Common myeloid progenitor, CD34-positive (primary cell): ENCODE data around the gene NEDD4L.

ENCODE experiments used
- CTCF ChIA-PET: fragments of 350-600 bp; sonication (Branson Sonifier 250); formaldehyde crosslinking; loops from one replicate; lab custom pipeline; 2021; ENCODE audit warnings: antibody characterized with exemption; lab: Charles Lee
- POLR2A ChIA-PET: fragments of 350-600 bp; sonication (Branson Sonifier 250); formaldehyde crosslinking; loops from one replicate; lab custom pipeline; 2021; ENCODE audit warnings: antibody characterized with exemption; lab: Charles Lee
- DNase-seq, 3 donors: peaks; one replicate each; pipeline versions ENCODE4 v3.0.0 to v3.0.0-alpha.2; 2013
- H3K27ac ChIP-seq, 2 experiments: 1 replicate in 1 of 2; 2 replicates in 1 of 2; pipeline ENCODE4 v1.7.0; 2013; ENCODE audit warnings: inconsistent platforms in 2 of 2, low read length in 2 of 2, mild to moderate bottlenecking in 2 of 2, low read depth in 1 of 2, moderate library complexity in 1 of 2; ENCODE audit not compliant: severe bottlenecking in 2 of 2, insufficient read depth in 1 of 2, poor library complexity in 1 of 2
- H3K27me3 ChIP-seq, 5 experiments: replicated peaks in 2 of 5; 1 replicate in 3 of 5; 2 replicates in 2 of 5; pipeline versions ENCODE4 v1.6.1 to v1.7.0; 2013; ENCODE audit warnings: low read length in 4 of 5, mild to moderate bottlenecking in 2 of 5, moderate library complexity in 2 of 5, inconsistent platforms in 1 of 5; ENCODE audit not compliant: insufficient read depth in 5 of 5, control insufficient read depth in 4 of 5
- H3K36me3 ChIP-seq, 4 experiments: 1 replicate in 2 of 4; 2 replicates in 2 of 4; pipeline versions ENCODE4 v1.6.1 to v1.7.0; 2013; ENCODE audit warnings: low read length in 3 of 4, control low read depth in 1 of 4, mild to moderate bottlenecking in 1 of 4; ENCODE audit not compliant: control insufficient read depth in 4 of 4, insufficient read depth in 4 of 4
- H3K4me1 ChIP-seq, 4 experiments: 1 replicate in 3 of 4; 2 replicates in 1 of 4; pipeline versions ENCODE4 v1.6.1 to v1.7.1; 2013; ENCODE audit warnings: low read length in 3 of 4, mild to moderate bottlenecking in 3 of 4, control low read depth in 1 of 4, inconsistent platforms in 1 of 4, moderate library complexity in 1 of 4; ENCODE audit not compliant: control insufficient read depth in 4 of 4, insufficient read depth in 4 of 4; ENCODE audit errors: control extremely low read depth in 1 of 4
- H3K4me3 ChIP-seq, 7 experiments: 1 replicate in 4 of 7; 2 replicates in 3 of 7; pipeline versions ENCODE4 v1.5.1 to v1.7.0; 2013; ENCODE audit warnings: mild to moderate bottlenecking in 7 of 7, low read length in 6 of 7, moderate library complexity in 6 of 7, inconsistent platforms in 2 of 7, low read depth in 2 of 7, control low read depth in 1 of 7; ENCODE audit not compliant: insufficient read depth in 4 of 7, control insufficient read depth in 1 of 7; ENCODE audit errors: extremely low read depth in 1 of 7
- H3K9me3 ChIP-seq, 5 experiments: 1 replicate in 4 of 5; 2 replicates in 1 of 5; pipeline versions ENCODE4 v1.6.1 to v1.7.1; 2013; ENCODE audit warnings: low read length in 4 of 5, mild to moderate bottlenecking in 2 of 5, inconsistent platforms in 1 of 5, low read depth in 1 of 5, moderate library complexity in 1 of 5; ENCODE audit not compliant: control insufficient read depth in 4 of 5, insufficient read depth in 2 of 5; ENCODE audit errors: control extremely low read depth in 1 of 5
- WGBS: methylation state at CpG from one replicate; pipeline ENCODE4 v1.1.5; 2013; ENCODE audit not compliant: insufficient coverage; 5-methylcytosine and 5-hydroxymethylcytosine counted together

NEDD4L gene

DNA sequence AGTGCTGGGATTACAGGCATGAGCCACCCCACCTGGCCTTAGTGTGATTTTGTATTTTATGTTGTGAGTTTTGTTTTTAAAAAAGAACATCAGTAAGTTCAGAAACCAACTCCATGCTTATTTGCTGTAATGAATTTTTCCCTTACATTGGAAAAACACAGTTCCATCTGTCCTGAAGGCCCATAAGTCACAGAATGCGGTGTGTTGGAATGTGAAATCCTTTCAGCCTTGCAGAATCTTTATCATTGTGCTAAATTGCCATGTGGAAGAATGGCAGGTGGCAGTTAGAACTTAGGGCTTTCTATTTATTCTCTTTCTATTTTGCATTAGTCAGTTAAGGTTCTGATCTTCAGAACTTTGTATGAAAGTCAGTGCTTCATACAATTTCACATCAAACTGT, 52.6 kb downstream of the NEDD4L start:
- WGBS: 57% methylated on average over 1 of the region's 1 CpG
- POLR2A ChIA-PET: no interaction called here
- DNase-seq: no peak
- Histone ChIP-seq H3K4me1 (peaks cover 0 to 21% (median 17%) of the 10 kb centered on the region in 4 experiments), H3K27ac (no peak overlapping the region), H3K4me3 (peak overlapping the region in 2 of 7 experiments; percentile 15 to 51), H3K36me3 (no peaks in the 10 kb centered on the region), H3K27me3 (no peaks in the 10 kb centered on the region), H3K9me3 (no peaks in the 10 kb centered on the region)
- CTCF ChIA-PET: interaction anchor here (1.0 to 1.2 kb wide), 2 partner anchors 19 to 50 kb away, joined by 3 to 4 read pairs; no protein-coding TSS in a partner anchor

DNA sequence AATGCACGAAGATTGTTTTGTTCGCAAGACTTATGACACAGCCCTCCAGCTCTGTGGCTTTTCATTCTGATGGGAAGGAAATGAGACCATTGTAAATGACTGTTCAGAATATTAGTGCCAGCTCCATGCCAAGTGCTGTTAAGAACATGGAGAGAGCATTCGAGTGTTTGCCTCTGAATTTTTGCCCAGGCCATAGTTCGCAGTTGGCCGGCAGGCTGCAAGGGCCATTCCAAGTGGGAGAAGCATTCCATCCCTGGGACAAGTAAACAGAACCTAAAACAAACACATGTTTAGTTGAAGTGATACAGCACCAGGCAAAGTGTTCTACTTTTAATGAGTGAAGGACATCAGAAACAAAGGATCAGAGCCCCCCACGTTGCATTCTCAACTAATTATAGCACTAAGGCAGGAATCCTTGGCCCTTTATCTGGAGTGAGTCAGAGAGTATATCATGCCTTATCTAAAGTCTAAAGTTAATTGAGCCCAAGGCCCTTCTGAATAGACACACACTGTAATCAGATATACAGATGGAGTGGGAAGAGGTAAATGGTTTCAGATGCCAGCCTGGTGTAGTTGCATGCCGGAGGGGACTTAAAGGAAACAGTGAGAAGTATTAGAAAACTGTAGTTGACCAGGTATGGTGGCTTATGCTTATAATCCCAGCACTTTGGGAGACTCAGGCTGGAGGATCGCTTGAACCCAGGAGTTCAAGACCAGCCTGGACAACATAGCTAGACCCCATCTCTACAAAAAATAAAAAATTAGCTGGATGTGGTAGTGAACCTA, 53.3 kb downstream of the NEDD4L start:
- peak; percentile 50 to 83 (median 76) for DNase-seq
- peak overlapping the region in 2 of 7 experiments; percentile 1 to 51 for H3K4me3 ChIP-seq

DNA sequence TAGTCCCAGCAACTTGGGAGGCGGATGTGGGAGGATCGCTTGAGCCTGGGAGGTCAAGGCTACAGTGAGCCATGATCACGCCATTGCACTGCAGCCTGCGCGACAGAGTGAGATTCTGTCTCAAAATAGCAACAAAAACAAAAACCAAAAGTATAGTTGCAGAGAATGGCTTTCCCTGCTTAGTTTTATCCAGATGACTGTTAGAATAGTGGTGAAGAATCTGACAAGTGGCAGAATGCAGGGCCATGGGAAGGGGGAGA, 53.8 kb downstream of the NEDD4L start:
- ChIA-PET POLR2A (no interaction called here), CTCF (no interaction called here)
- 100% methylated on average over 1 of the region's 5 CpGs for WGBS
- Histone ChIP-seq H3K36me3 (no peaks in the 10 kb centered on the region), H3K27me3 (no peaks in the 10 kb centered on the region), H3K4me1 (peaks cover 0 to 17% (median 13%) of the 10 kb centered on the region in 4 experiments), H3K9me3 (no peaks in the 10 kb centered on the region), H3K27ac (no peak overlapping the region), H3K4me3 (no peak overlapping the region)
- no peak for DNase-seq

More for the DNA sequence above, 53.3 kb downstream of the NEDD4L start:
- POLR2A ChIA-PET: no interaction called here
- Histone ChIP-seq H3K9me3 (no peaks in the 10 kb centered on the region), H3K36me3 (no peaks in the 10 kb centered on the region), H3K27me3 (no peaks in the 10 kb centered on the region), H3K27ac (no peak overlapping the region), H3K4me1 (peaks cover 0 to 17% (median 13%) of the 10 kb centered on the region in 4 experiments)
- WGBS: 31% methylated on average over 7 of the region's 8 CpGs
- CTCF ChIA-PET: interaction anchor here (1.0 to 1.2 kb wide), 2 partner anchors 20 to 51 kb away, joined by 3 to 4 read pairs; no protein-coding TSS in a partner anchor

DNA sequence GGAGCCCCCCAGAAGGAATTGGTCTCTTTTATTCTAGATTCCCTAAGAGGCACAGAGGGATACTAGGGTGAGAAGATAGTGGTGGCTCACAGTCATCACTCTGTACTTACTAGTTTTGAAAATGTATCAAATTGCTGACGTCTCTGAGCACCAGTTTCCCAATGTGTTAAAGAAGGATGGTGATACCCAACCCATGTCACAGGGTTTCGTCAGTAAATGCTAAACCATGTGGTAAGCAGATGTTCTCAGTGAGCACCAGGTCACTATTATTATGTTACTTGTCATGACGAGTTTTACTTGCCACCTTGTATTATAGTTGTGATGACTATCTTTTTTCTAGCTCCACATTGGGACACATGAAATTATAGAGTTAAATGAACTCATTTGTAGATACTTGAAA, 54.7 kb downstream of the NEDD4L start:
- CTCF ChIA-PET: interaction anchor here (1.6 to 1.9 kb wide), 2 partner anchors 12 to 23 kb away, joined by 4 to 6 read pairs; no protein-coding TSS in a partner anchor
- H3K9me3 ChIP-seq: no peaks in the 10 kb centered on the region
- WGBS: 95% methylated on average over 2 of the region's 3 CpGs
- POLR2A ChIA-PET: interaction anchor here (0.6 kb wide), 1 partner anchor 11 kb away, joined by 3 read pairs; no protein-coding TSS in a partner anchor
- no peak overlapping the region for H3K4me3 ChIP-seq
- no peaks in the 10 kb centered on the region for H3K36me3 ChIP-seq
- H3K27me3 ChIP-seq: peaks cover 0 to 1% (median 0%) of the 10 kb centered on the region in 5 experiments
- H3K27ac ChIP-seq: no peak overlapping the region
- H3K4me1 ChIP-seq: peaks cover 0 to 17% (median 13%) of the 10 kb centered on the region in 4 experiments
- DNase-seq: no peak

DNA sequence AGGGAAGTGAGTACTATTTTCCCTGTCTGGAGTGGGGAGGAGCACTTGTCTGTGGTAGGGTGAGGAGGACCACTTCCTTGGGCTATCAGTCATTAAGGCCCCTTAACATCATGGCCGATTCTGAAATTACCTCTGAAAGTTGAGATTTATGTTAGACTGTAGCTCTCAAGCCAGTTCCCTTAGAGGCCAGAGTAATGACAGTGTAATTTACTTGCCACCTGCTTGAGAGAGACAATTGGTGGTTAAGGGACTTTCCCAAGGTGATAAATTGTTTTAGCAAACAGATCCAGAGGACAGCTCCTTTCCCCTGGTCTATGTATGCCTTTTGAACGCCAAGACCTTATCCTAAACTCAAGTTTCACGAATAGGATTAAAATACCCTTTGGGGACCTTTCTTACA, 56.1 kb downstream of the NEDD4L start:
- H3K27ac ChIP-seq: no peak overlapping the region
- H3K4me3 ChIP-seq: no peak overlapping the region
- H3K36me3 ChIP-seq: no peaks in the 10 kb centered on the region
- peak in 2 of 3 donors; percentile 21 to 33 for DNase-seq
- WGBS: 77% methylated on average over 3 of the region's 3 CpGs
- peaks cover 0 to 17% (median 13%) of the 10 kb centered on the region in 4 experiments for H3K4me1 ChIP-seq
- ChIA-PET CTCF (interaction anchor here (0.9 to 1.9 kb wide), 5 partner anchors 10 to 24 kb away, joined by 3 to 6 read pairs (median 4); no protein-coding TSS in a partner anchor), POLR2A (interaction anchor here (1.1 kb wide), 1 partner anchor 18 kb away, joined by 3 read pairs; no protein-coding TSS in a partner anchor)
- H3K9me3 ChIP-seq: peaks cover 0 to 2% (median 0%) of the 10 kb centered on the region in 5 experiments
- peaks cover 0 to 4% (median 0%) of the 10 kb centered on the region in 5 experiments for H3K27me3 ChIP-seq

DNA sequence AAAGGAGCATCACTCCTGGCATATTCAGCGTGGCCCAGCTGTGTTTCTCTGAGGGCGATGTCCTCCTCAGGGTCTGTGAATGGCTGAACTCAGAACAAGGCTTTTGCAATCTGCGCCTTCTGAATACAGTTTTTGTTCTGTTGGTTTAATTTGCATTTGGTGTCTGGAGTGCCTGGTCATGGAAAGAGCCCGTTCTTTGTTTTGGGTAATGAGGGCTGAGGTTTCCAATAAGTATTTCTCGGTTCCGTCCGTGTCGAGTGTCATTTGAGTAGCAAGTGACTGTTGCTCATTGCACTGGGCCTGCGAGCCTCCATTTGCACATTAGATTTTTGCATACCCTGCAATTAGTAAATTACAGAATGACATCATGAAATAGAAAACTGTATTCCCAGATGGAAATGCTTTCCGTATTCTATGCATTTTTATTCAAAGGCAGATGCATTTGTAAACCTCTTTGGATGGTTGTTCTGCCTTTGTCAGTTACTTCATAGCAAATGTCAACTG, 57.3 kb downstream of the NEDD4L start:
- H3K36me3 ChIP-seq: no peaks in the 10 kb centered on the region
- POLR2A ChIA-PET: interaction anchor here (1.2 kb wide), 1 partner anchor 21 kb away, joined by 3 read pairs; no protein-coding TSS in a partner anchor
- CTCF ChIA-PET: no interaction called here
- peaks cover 0 to 4% (median 2%) of the 10 kb centered on the region in 5 experiments for H3K27me3 ChIP-seq
- no peak for DNase-seq
- 98% methylated on average over 8 of the region's 10 CpGs for WGBS
- H3K4me3 ChIP-seq: no peak overlapping the region
- H3K9me3 ChIP-seq: peaks cover 0 to 2% (median 0%) of the 10 kb centered on the region in 5 experiments
- H3K4me1 ChIP-seq: peaks cover 0 to 16% (median 14%) of the 10 kb centered on the region in 4 experiments
- H3K27ac ChIP-seq: no peak overlapping the region
